GM12892 (cell line): ENCODE results near the gene DIS3L.
A peak's percentile ranks its signal among the peaks of the same experiment; 100 is the strongest.

Experiments used
- POLR2A ChIP-seq: IDR thresholded peaks from 2 replicates; pipeline ENCODE4 v1.6.1; 2011; ENCODE audit warnings: low read depth, low read length, control low read depth
- POLR2AphosphoS5 ChIP-seq: IDR thresholded peaks from 2 replicates; pipeline ENCODE4 v1.6.1; 2011; ENCODE audit warnings: low read depth, low read length, control low read depth

GRCh38 chr15:66369773-66370651, 76.6 kb downstream of the DIS3L start:
- no peak for TF ChIP-seq POLR2A
- TF ChIP-seq POLR2AphosphoS5: peak; percentile 48; the same call in 1 of the 2 replicates
